H9 (cell line): ENCODE results near the gene ACBD6. TPM values are rescaled to one million over a fixed set of nuclear protein-coding genes. Genes with fewer than 3 reads are reported as not detected.

Experiments
- DNase-seq: peaks from one replicate; pipeline ENCODE4 v3.0.0-alpha.2; 2017
- H2AFZ ChIP-seq: one replicate; pipeline ENCODE4 v1.6.1; 2013; ENCODE audit warnings: mild to moderate bottlenecking, low read length, control low read depth, moderate library complexity
- H2AK5ac ChIP-seq: 2 replicates; pipeline ENCODE4 v1.6.1; 2013; ENCODE audit warnings: low read length, control low read depth, mixed read lengths; ENCODE audit not compliant: insufficient read length
- H2BK120ac ChIP-seq: one replicate; pipeline ENCODE4 v1.6.1; 2013; ENCODE audit warnings: low read depth, mild to moderate bottlenecking, low read length, control low read depth, inconsistent platforms; ENCODE audit not compliant: poor library complexity, severe bottlenecking
- H2BK12ac ChIP-seq: 2 replicates; pipeline ENCODE4 v1.6.1; 2013; ENCODE audit warnings: low read length, control low read depth, mixed read lengths, low read depth; ENCODE audit not compliant: insufficient read length
- H2BK15ac ChIP-seq: 2 replicates; pipeline ENCODE4 v1.6.1; 2013; ENCODE audit warnings: low read depth, low read length, control low read depth
- H2BK20ac ChIP-seq: one replicate; pipeline ENCODE4 v1.6.1; 2013; ENCODE audit warnings: low read depth, mild to moderate bottlenecking, low read length, control low read depth, inconsistent platforms; ENCODE audit not compliant: poor library complexity, severe bottlenecking
- H2BK5ac ChIP-seq: 2 replicates; pipeline ENCODE4 v1.6.1; 2013; ENCODE audit warnings: low read length, control low read depth, mixed read lengths; ENCODE audit not compliant: insufficient read length
- H3K14ac ChIP-seq: 2 replicates; pipeline ENCODE4 v1.6.1; 2013; ENCODE audit warnings: low read length, control low read depth; ENCODE audit not compliant: insufficient read depth
- H3K18ac ChIP-seq: 2 replicates; pipeline ENCODE4 v1.6.1; 2013; ENCODE audit warnings: low read depth, mild to moderate bottlenecking, mixed read lengths, low read length, control low read depth; ENCODE audit not compliant: insufficient read length
- H3K23ac ChIP-seq: 2 replicates; pipeline ENCODE4 v1.6.1; 2013; ENCODE audit warnings: low read length, control low read depth, mixed read lengths, low read depth; ENCODE audit not compliant: insufficient read length
- H3K23me2 ChIP-seq: 2 replicates; pipeline ENCODE4 v1.6.1; 2013; ENCODE audit warnings: low read depth, mild to moderate bottlenecking, mixed read lengths, low read length, control low read depth; ENCODE audit not compliant: insufficient read length, poor library complexity, severe bottlenecking
- H3K27ac ChIP-seq: 2 replicates; pipeline ENCODE4 v1.5.1; 2013; ENCODE audit warnings: low read length, control low read depth, mixed read lengths, low read depth; ENCODE audit not compliant: insufficient read length
- H3K27me3 ChIP-seq: 2 replicates; pipeline ENCODE4 v1.6.1; 2013; ENCODE audit warnings: low read length, control low read depth, inconsistent platforms; ENCODE audit not compliant: insufficient read depth
- H3K4ac ChIP-seq: 2 replicates; pipeline ENCODE4 v1.6.1; 2013; ENCODE audit warnings: low read depth, mild to moderate bottlenecking, control low read depth, inconsistent platforms, low read length, moderate library complexity
- H3K4me1 ChIP-seq: 2 replicates; pipeline ENCODE4 v1.6.1; 2013; ENCODE audit warnings: low read length, control low read depth, inconsistent platforms; ENCODE audit not compliant: insufficient read depth
- H3K4me2 ChIP-seq: 2 replicates; pipeline ENCODE4 v1.6.1; 2013; ENCODE audit warnings: low read length, control low read depth, mixed read lengths; ENCODE audit not compliant: insufficient read length, insufficient read depth
- H3K56ac ChIP-seq: 2 replicates; pipeline ENCODE4 v1.6.1; 2013; ENCODE audit warnings: low read depth, mild to moderate bottlenecking, mixed read lengths, low read length, control low read depth; ENCODE audit not compliant: insufficient read length
- H3K79me1 ChIP-seq: 2 replicates; pipeline ENCODE4 v1.6.1; 2013; ENCODE audit warnings: low read depth, mild to moderate bottlenecking, moderate library complexity, low read length, control low read depth, inconsistent platforms; ENCODE audit not compliant: insufficient read depth, poor library complexity, severe bottlenecking
- H3K79me2 ChIP-seq: 2 replicates; pipeline ENCODE4 v1.6.1; 2013; ENCODE audit warnings: low read length, control low read depth, inconsistent platforms; ENCODE audit not compliant: insufficient read depth
- H3K9ac ChIP-seq: 2 replicates; pipeline ENCODE4 v1.6.1; 2013; ENCODE audit warnings: low read length, control low read depth, mixed read lengths; ENCODE audit not compliant: insufficient read length; ENCODE audit errors: extremely low read depth
- H3K9me3 ChIP-seq: one replicate; pipeline ENCODE4 v1.6.1; 2013; ENCODE audit warnings: low read depth, low read length, inconsistent platforms; ENCODE audit not compliant: control insufficient read depth
- H3T11ph ChIP-seq: one replicate; pipeline ENCODE4 v1.6.1; 2013; ENCODE audit warnings: mild to moderate bottlenecking, low read length, control low read depth, inconsistent platforms
- H4K20me1 ChIP-seq: one replicate; pipeline ENCODE4 v1.6.1; 2013; ENCODE audit not compliant: control insufficient read depth, insufficient read length, insufficient read depth
- H4K5ac ChIP-seq: 2 replicates; pipeline ENCODE4 v1.6.1; 2013; ENCODE audit warnings: low read depth, mild to moderate bottlenecking, mixed read lengths, low read length, control low read depth; ENCODE audit not compliant: insufficient read length
- H4K8ac ChIP-seq: replicated peaks from 2 replicates; pipeline ENCODE4 v1.6.1; 2013; ENCODE audit warnings: low read length, control low read depth, mixed read lengths, low read depth; ENCODE audit not compliant: insufficient read length
- H4K91ac ChIP-seq: 2 replicates; pipeline ENCODE4 v1.6.1; 2013; ENCODE audit warnings: low read depth, mild to moderate bottlenecking, moderate library complexity, mixed read lengths, low read length, control low read depth; ENCODE audit not compliant: insufficient read length
- H3K27ac Mint-ChIP-seq, 3 experiments: 2 replicates in 2 of 3; 3 replicates in 1 of 3; pipeline ENCODE4 v1.8.0; 2020 to 2021; ENCODE audit warnings: mixed read lengths in 3 of 3, mild to moderate bottlenecking in 1 of 3, moderate library complexity in 1 of 3
- H3K27me3 Mint-ChIP-seq: 2 replicates; pipeline ENCODE4 v1.8.0; 2021; ENCODE audit warnings: low read depth, mild to moderate bottlenecking, moderate library complexity, mixed read lengths
- H3K36me3 Mint-ChIP-seq, 3 experiments: 2 replicates in 2 of 3; 3 replicates in 1 of 3; pipeline ENCODE4 v1.8.0; 2020 to 2021; ENCODE audit warnings: low read depth in 3 of 3, mixed read lengths in 3 of 3; ENCODE audit not compliant: insufficient read depth in 1 of 3
- H3K4me1 Mint-ChIP-seq, 2 experiments: 2 replicates each; pipeline ENCODE4 v1.8.0; 2020; ENCODE audit warnings: mixed read lengths in 2 of 2
- H3K4me3 Mint-ChIP-seq, 2 experiments: 2 replicates in 1 of 2; 3 replicates in 1 of 2; pipeline ENCODE4 v1.8.0; 2020 to 2021; ENCODE audit warnings: mild to moderate bottlenecking in 2 of 2, mixed read lengths in 2 of 2, moderate library complexity in 1 of 2
- H3K9me3 Mint-ChIP-seq, 2 experiments: 2 replicates in 1 of 2; 3 replicates in 1 of 2; pipeline ENCODE4 v1.8.0; 2020; ENCODE audit warnings: mild to moderate bottlenecking in 2 of 2, mixed read lengths in 2 of 2, moderate library complexity in 1 of 2
- CTCF ChIP-seq: fragments of 200-600 bp; sonication (generic); conservative IDR thresholded peaks from 3 replicates; pipeline ENCODE4 v1.8.0; 2021; ENCODE audit warnings: antibody characterized with exemption, mild to moderate bottlenecking
- WGBS: extraction: QIAGEN DNeasy Blood & Tissue Kit; methylation state at CpG from one replicate; pipeline ENCODE4 v1.1.7; 2013; ENCODE audit warnings: missing lambda C conversion rate, low lambda C conversion rate, mixed read lengths; ENCODE audit not compliant: insufficient read length; ENCODE audit errors: extremely low coverage; 5-methylcytosine and 5-hydroxymethylcytosine counted together
- total RNA-seq: library from RNA; stranded (reverse); gene quantifications from 2 replicates; pipeline ENCODE4 v1.2.1, GENCODE V29; 2021

Gene ACBD6
- total RNA-seq, 1 experiment from 2014 or later = 51.4 TPM

- DNase-seq = no peak
- Histone ChIP-seq H4K8ac (no peak overlapping the region), H3K14ac (no peak overlapping the region), H2BK20ac (no peak overlapping the region), H2BK5ac (no peak overlapping the region), H3K4me2 (no peak overlapping the region), H4K91ac (no peak overlapping the region), H3K4ac (no peak overlapping the region), H2BK120ac (no peak overlapping the region), H3K18ac (no peak overlapping the region), H3K27me3 (no peaks in the 10 kb centered on the region), H2BK12ac (no peak overlapping the region), H3K56ac (no peak overlapping the region), H3K23me2 (no peaks in the 10 kb centered on the region), H4K5ac (no peak overlapping the region), H3K4me1 (no peaks in the 10 kb centered on the region), H2BK15ac (no peak overlapping the region), H3K27ac (no peak overlapping the region), H3K79me2 (no peaks in the 10 kb centered on the region), H3K9me3 (no peaks in the 10 kb centered on the region), H3K79me1 (no peaks in the 10 kb centered on the region), H2AK5ac (no peak overlapping the region), H3K9ac (no peak overlapping the region), H3T11ph (no peak overlapping the region), H3K23ac (no peak overlapping the region), H2AFZ (no peak overlapping the region), H4K20me1 (no peaks in the 10 kb centered on the region)
- H3K9me3 Mint-ChIP-seq = peaks cover 15 to 16% of the 10 kb centered on the region in 2 experiments
- H3K36me3 Mint-ChIP-seq = peaks cover 0 to 25% (median 8%) of the 10 kb centered on the region in 3 experiments; a peak in 4 of 7 replicates
- no peak overlapping the region for H3K4me3 Mint-ChIP-seq
- H3K4me1 Mint-ChIP-seq = peaks cover 11 to 12% of the 10 kb centered on the region in 2 experiments
- no peak for TF ChIP-seq CTCF
- WGBS = no CpG with 5 or more reads among the region's 6 CpGs
- H3K27ac Mint-ChIP-seq = no peak overlapping the region
- peaks cover 2% of the 10 kb centered on the region; the same call in 1 of the 2 replicates for H3K27me3 Mint-ChIP-seq
Observed at GRCh38 chr1:180513531-180513930, 11.2 kb upstream of the ACBD6 start.
